AG09309 (cell line): Measurements from ENCODE around the gene GRIFIN.

Source experiments
- DNase-seq: peaks from one replicate; pipeline ENCODE4 v3.0.0-alpha.2; 2010; ENCODE audit warnings: low read depth
- H3K4me3 ChIP-seq: 2 replicates; pipeline ENCODE4 v1.5.1; 2011; ENCODE audit warnings: mild to moderate bottlenecking, low read depth, low read length, moderate library complexity; ENCODE audit not compliant: control insufficient read depth
- CTCF ChIP-seq: IDR thresholded peaks from 2 replicates; pipeline ENCODE4 v1.5.1; 2011; ENCODE audit warnings: mild to moderate bottlenecking, low read depth, low read length, inconsistent platforms; ENCODE audit not compliant: insufficient read depth, control insufficient read depth; ENCODE audit errors: missing control alignments

The GRIFIN gene

DNA sequence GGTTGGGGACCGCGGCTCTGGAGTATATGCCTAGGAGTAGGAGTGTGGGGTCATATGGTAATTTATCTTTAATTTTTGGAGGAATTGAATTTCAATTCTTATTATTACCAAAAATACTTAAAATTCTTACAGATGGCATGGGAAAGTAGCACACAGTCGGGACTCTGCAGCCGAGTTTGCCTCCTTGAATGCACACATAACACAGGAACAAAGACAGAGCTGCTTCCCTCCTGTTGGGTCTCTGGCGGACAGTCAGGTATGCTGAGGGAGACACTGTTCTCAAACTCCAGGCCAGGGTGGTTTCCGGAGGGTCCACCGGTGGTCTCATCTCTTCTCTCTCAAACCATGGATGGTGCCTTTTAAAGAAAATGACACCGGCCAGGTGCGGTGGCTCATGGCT lies 32.7 kb downstream of the GRIFIN start:
- H3K4me3 ChIP-seq: no peak overlapping the region
- no peak for TF ChIP-seq CTCF
- DNase-seq: no peak

GRCh38 chr7:2441430-2442058 lies 34.7 kb downstream of the GRIFIN start:
- DNase-seq: no peak
- H3K4me3 ChIP-seq: no peak overlapping the region
- TF ChIP-seq CTCF: no peak

DNA sequence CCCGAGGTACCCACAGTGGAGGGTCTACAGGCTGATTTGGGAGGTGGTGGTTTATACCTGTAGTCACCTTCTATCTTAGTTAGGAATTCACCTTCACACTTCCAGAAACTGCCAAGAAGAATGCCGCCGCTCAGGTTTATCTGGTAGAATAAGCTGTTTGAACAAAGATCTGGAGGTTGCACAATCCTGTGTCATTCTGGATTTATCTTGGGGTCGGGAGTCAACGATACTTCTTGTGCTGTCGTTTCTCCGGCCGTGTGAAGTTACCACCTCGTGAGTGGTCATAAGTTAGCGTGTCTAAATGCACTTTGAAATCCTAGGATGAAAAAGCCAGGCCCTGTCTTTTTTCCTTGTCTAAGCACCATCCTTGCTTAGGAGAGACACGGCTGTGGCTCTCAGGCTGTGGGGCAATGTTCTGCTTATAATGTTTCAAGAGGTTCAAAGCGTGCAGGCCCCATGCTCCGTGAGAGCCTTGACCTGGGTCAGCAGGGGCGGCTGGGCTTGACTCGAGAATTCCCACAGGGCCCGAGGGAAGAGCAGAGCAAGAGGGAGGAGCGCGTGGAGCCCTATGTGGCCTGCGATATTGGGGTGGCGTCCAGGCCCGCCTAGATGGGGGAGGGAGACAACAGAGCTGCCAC lies 35.5 kb downstream of the GRIFIN start:
- TF ChIP-seq CTCF: no peak
- DNase-seq: no peak
- no peak overlapping the region for H3K4me3 ChIP-seq

DNA sequence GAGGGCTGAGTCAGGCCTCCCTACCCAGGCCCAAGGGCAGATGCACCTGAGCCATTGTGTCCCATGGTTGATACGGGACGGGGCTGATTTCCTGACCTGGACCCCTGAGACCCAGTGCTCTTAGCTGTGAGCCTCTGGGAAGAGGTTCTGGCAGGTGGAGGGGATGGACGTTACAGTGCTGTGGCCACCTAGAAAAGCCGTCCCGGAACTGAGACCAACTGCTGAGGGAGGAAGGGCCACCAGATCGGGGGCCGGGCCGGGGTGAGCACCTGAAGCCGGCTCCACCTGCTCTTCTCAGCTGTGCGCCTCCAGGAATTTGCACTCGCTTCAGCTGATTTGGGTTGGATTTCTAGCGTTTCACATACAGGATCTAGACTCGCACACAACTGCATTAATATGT lies 37.4 kb downstream of the GRIFIN start:
- H3K4me3 ChIP-seq: no peak overlapping the region
- no peak for TF ChIP-seq CTCF
- no peak for DNase-seq

DNA sequence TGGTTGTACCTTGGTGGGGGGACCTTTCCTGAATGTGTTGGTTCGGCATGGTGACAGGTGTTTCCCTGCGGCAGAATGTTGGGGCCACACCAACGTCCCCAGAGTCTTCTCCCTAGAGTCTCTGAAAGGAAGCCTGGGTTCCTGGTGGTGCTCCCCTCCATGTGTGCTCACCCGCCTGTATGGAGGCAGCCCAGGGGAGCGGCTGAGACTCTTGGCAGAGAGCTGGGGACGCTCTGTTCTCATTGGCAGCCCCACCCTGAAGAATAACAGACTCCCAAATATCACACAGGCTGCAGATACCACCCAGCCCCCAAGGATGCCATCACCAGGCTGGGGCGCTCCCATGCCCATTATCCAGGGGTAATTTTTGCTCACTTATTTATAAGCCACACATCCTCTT lies 38.0 kb downstream of the GRIFIN start:
- DNase-seq: no peak
- TF ChIP-seq CTCF: no peak
- H3K4me3 ChIP-seq: no peak overlapping the region

DNA sequence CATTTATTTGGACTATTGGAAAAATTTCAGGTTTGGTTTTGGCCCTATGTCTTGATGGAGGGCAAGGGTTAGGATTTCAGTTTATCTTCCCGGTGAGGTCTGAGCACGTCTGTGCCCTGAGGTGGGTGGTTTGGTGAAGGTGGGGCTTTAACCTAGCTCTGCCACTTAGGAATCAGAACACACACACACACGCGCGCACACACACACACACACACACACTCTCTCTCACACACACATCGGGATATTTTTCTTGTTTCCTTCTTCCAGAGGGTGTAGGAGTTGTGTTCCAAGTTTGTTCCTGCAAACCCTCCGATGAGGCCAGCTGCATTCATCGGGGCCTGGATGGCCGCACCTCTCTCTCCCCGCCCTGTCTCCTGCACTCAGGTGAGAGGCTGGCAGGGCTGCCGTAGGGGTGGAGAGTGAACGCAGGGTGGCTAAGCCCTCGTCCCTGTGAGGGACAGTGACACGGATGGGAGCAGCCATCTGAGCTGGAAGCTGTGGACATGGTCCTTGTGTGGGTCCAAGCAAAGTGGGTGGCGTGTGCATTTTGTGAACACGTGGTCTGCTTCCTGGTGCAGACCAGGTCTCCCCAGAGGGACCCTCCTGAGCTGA lies 38.6 kb downstream of the GRIFIN start:
- DNase-seq: no peak
- TF ChIP-seq CTCF: no peak
- H3K4me3 ChIP-seq: no peak overlapping the region
